ACC112 (cell line): ENCODE measurements around the gene DAZL.

Experiments used
- H2AFZ ChIP-seq: fragments of 200-600 bp; sonication (generic); one replicate; pipeline ENCODE4 v1.6.0; 2017; ENCODE audit warnings: antibody characterized with exemption, low read length; ENCODE audit not compliant: unreplicated experiment
- H3K27ac ChIP-seq: fragments of 200-600 bp; sonication (generic); 2 replicates; pipeline ENCODE4 v1.5.1; 2014; ENCODE audit warnings: low read depth, mild to moderate bottlenecking, antibody characterized with exemption, low read length, moderate library complexity
- H3K27me3 ChIP-seq: fragments of 200-600 bp; sonication (generic); 2 replicates; pipeline ENCODE4 v1.6.1; 2014; ENCODE audit warnings: mild to moderate bottlenecking, antibody characterized with exemption, low read length, moderate library complexity, mixed read lengths; ENCODE audit not compliant: insufficient read depth
- H3K36me3 ChIP-seq: fragments of 200-600 bp; sonication (generic); 2 replicates; pipeline ENCODE4 v1.6.1; 2016; ENCODE audit warnings: mild to moderate bottlenecking, antibody characterized with exemption, low read length, moderate library complexity, mixed read lengths; ENCODE audit not compliant: insufficient read depth
- H3K4me1 ChIP-seq: fragments of 200-600 bp; sonication (generic); one replicate; pipeline ENCODE4 v1.6.1; 2016; ENCODE audit warnings: low read length, mixed read lengths; ENCODE audit not compliant: insufficient read depth, unreplicated experiment, control insufficient read depth
- H3K4me3 ChIP-seq: fragments of 200-600 bp; sonication (generic); 2 replicates; pipeline ENCODE4 v1.5.1; 2014; ENCODE audit warnings: mild to moderate bottlenecking, low read depth, low read length
- H3K79me2 ChIP-seq: fragments of 200-600 bp; sonication (generic); one replicate; pipeline ENCODE4 v1.6.0; 2016; ENCODE audit warnings: low read length; ENCODE audit not compliant: control insufficient read depth, unreplicated experiment, insufficient read depth

DAZL gene

GRCh38 chr3:16614033-16615031 lies 9.1 kb upstream of the DAZL start:
- Histone ChIP-seq H3K79me2 (no peaks in the 10 kb centered on the region), H2AFZ (no peak overlapping the region), H3K4me1 (peaks cover 7% of the 10 kb centered on the region)

DNA sequence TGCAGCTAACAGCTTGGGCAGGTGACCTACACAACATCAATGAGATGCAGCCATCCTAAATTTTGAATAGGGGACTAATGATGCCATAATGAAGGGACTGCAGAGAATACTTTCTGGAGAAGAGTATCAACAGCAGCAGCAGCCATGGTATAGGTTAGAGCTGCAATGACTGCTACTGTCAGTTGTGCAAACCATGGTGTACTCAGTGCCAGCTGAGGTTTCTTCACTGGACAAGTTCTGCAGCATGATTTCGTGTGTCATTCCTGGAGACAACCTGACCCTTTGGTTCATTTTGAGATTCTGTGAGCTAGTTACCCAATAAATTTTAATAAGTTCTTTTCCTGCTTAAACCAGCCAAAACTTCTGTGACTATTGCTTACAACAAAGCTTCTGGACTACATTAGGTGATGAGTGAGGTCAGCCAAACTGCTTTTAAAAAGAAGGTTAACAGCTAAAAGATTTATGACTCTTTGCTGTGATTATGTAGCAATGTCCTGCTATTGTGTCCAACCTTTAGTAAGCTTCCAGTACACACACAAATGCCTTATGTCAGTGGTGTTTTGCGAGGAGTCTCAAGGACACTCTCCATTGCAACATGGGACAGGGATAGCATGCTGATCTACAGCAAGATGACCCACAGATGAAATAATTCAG lies 4.8 kb upstream of the DAZL start:
- Histone ChIP-seq H3K4me3 (no peak overlapping the region), H3K4me1 (no peaks in the 10 kb centered on the region), H3K27me3 (no peaks in the 10 kb centered on the region), H2AFZ (no peak overlapping the region), H3K36me3 (no peaks in the 10 kb centered on the region), H3K27ac (no peak overlapping the region), H3K79me2 (no peaks in the 10 kb centered on the region)

More at GRCh38 chr3:16614033-16615031, 9.1 kb upstream of the DAZL start:
- no peak overlapping the region for H3K4me3 ChIP-seq
- no peak overlapping the region for H3K27ac ChIP-seq
- H3K27me3 ChIP-seq, result no peaks in the 10 kb centered on the region
- no peaks in the 10 kb centered on the region for H3K36me3 ChIP-seq

DNA sequence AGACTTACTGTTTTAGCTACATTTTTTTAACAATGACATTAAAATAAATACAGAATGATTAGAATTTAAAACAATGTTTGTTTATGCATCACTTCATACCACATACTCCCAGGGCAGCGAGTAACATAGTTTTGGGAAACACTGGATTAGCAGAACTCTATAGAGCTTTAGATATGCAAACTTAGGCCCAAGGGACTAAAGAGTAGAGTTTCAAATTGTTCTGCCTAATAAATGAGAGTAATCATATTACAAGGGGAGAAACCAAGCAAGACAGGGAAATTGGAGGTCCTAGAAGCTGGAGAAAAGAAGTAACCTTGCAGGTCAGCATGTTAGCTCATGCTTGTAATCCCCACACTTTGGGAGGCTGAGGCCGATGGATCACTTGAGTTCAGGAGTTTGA lies 3.6 kb upstream of the DAZL start:
- Histone ChIP-seq H2AFZ (no peak overlapping the region), H3K79me2 (no peaks in the 10 kb centered on the region), H3K27me3 (no peaks in the 10 kb centered on the region), H3K27ac (no peak overlapping the region), H3K4me3 (no peak overlapping the region), H3K36me3 (no peaks in the 10 kb centered on the region), H3K4me1 (no peaks in the 10 kb centered on the region)

DNA sequence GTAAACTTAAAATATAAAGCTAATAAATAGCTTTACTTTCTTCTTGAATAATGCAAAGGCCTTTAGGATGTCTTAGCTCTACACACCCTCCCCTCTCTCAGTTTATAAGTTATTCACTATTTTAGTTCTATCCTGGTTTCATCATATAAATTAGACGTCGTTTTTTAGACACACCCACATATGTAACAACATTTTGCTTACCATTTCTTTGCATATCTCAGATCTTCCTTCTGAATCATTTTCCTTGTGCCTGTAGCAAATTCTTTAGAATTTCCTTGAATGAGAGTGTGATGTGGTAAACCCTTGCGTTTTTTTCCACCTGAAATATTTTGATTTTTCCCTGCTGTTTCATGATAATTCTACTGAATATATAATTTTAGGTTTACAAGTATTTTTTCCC lies 2.5 kb upstream of the DAZL start:
- no peaks in the 10 kb centered on the region for H3K27me3 ChIP-seq
- no peak overlapping the region for H3K27ac ChIP-seq
- H3K4me1 ChIP-seq, result no peaks in the 10 kb centered on the region
- H3K36me3 ChIP-seq, result no peaks in the 10 kb centered on the region
- no peaks in the 10 kb centered on the region for H3K79me2 ChIP-seq
- no peak overlapping the region for H2AFZ ChIP-seq
- H3K4me3 ChIP-seq, result no peak overlapping the region

DNA sequence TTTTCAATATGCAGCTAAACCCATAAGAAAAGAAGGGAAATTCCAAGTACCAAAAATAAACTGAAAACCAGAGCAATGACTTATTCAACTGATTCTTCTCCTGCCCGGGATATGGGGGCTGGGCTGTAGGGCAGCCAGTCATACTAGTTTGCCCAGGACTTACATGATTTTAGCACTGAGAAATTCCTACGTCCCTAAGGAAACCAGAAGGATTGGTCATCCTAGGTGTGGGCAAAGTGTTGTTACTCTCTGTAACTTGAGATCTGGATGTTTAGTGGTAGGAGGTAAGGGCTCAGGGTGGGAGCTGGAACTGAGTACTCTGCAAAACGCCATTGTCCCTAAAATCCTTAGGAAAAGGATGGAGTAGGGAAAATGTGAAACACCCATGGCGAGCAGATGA lies 1.2 kb upstream of the DAZL start:
- Histone ChIP-seq H3K27ac (no peak overlapping the region), H3K4me3 (no peak overlapping the region), H2AFZ (no peak overlapping the region), H3K79me2 (no peaks in the 10 kb centered on the region), H3K27me3 (no peaks in the 10 kb centered on the region), H3K4me1 (no peaks in the 10 kb centered on the region), H3K36me3 (no peaks in the 10 kb centered on the region)

DNA sequence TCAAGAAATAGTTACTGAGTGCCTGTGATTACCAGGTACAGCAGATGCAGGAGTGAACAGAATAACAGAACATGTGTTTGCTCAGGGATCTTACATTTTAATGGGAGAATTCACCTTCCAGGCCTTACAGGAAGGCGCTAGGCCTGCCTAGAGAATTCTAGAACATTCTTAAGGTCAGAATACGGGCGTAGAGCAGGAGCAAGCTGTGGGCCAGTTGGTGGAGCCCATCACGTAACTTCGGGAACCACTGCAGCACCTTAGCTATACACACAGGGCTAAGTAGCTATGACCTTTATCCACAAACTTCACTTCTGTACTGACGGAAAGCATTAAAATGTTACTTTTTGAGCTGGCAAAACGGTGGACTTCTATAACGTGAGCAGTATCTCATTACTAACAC lies 743 bp upstream of the DAZL start:
- no peaks in the 10 kb centered on the region for H3K4me1 ChIP-seq
- no peaks in the 10 kb centered on the region for H3K79me2 ChIP-seq
- H3K27me3 ChIP-seq, result no peaks in the 10 kb centered on the region
- H3K27ac ChIP-seq, result no peak overlapping the region
- H2AFZ ChIP-seq, result no peak overlapping the region
- no peak overlapping the region for H3K4me3 ChIP-seq
- no peaks in the 10 kb centered on the region for H3K36me3 ChIP-seq

DNA sequence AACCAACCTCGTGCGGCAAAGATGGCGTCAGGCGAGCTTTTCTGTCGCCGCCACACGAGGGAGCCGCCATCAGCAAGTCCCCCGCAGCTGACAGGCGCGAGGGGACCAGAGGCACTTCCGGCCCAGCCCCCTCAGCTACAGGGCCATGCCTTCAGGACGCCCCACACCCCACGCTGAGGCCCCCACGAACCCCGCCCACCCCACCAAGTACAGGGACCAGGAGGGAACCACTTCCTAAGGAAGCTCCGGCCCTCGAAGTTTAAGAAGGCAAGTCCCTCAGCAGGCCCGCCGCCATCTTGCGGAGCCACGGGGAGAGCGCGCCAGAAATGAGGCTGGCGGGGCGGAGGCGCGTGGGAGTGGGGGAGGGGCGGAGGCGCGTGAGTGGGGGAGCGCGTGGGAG lies 790 bp downstream of the DAZL start:
- no peak overlapping the region for H2AFZ ChIP-seq
- no peaks in the 10 kb centered on the region for H3K27me3 ChIP-seq
- no peaks in the 10 kb centered on the region for H3K36me3 ChIP-seq
- H3K4me3 ChIP-seq, result no peak overlapping the region
- H3K79me2 ChIP-seq, result no peaks in the 10 kb centered on the region
- H3K4me1 ChIP-seq, result no peaks in the 10 kb centered on the region
- no peak overlapping the region for H3K27ac ChIP-seq

DNA sequence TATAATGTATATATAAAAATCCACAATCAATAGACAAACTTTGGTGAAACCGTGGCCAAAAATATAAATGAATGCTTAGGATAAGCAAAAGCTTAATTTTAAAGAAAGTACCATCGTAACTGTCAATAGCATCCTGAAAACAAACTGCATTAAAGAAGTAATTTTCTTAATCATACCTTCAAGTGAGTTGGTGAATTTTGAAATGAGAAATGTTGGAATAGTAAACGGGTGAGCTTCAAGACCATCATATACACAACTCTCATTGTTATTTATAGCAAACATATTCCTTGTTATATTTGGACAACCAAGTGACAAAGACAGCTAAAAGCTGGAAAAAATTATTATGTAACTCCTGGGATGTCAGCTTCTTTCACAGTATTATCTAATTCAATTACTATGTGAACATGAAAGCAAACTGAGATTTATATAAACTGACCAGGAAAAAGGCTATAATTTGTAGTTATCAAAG lies 3.7 kb downstream of the DAZL start:
- Histone ChIP-seq H3K27me3 (no peaks in the 10 kb centered on the region), H3K27ac (no peak overlapping the region), H3K79me2 (no peaks in the 10 kb centered on the region)

DNA sequence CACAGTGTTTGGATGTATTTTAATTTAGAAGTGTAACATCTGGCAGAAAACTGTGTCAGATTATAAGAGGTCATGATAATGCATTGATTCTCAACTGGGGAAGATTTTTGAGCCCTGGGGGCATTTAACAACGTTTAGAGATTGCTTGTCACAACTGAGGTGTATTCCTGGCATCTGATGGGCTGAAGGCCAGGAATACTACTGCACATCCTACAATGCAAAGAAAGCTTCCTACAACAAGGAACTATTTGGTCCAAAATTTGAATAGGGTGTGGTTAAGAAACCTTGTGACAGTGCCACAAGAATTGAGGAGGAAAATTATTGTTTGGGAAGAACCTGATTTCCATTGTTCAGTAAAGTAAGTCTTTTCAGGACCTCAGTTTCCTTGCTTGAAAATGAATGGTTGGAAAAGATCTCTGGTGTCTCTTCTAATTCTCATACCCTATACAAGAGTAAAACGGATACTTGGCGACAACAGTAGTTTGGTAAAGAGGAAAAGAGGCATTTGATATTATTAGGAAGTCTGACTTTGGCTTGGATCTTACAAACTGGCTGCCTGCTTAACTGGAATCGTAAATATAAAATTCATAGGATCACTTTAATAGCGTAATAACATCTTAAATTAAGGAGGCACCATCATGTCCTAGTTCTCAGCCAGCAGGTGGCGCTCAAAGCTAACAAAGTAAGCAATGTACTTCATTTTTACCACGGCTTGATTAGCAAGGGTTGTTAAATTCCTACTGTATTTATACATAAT lies 4.3 kb downstream of the DAZL start:
- Histone ChIP-seq H3K36me3 (no peaks in the 10 kb centered on the region), H3K4me3 (no peak overlapping the region), H3K79me2 (no peaks in the 10 kb centered on the region), H3K27me3 (no peaks in the 10 kb centered on the region), H3K27ac (no peak overlapping the region), H3K4me1 (no peaks in the 10 kb centered on the region), H2AFZ (peak overlapping the region; percentile 80)

More for the DNA sequence above, 3.7 kb downstream of the DAZL start:
- no peaks in the 10 kb centered on the region for H3K4me1 ChIP-seq
- no peak overlapping the region for H3K4me3 ChIP-seq
- H3K36me3 ChIP-seq, result no peaks in the 10 kb centered on the region
- H2AFZ ChIP-seq, result no peak overlapping the region

DNA sequence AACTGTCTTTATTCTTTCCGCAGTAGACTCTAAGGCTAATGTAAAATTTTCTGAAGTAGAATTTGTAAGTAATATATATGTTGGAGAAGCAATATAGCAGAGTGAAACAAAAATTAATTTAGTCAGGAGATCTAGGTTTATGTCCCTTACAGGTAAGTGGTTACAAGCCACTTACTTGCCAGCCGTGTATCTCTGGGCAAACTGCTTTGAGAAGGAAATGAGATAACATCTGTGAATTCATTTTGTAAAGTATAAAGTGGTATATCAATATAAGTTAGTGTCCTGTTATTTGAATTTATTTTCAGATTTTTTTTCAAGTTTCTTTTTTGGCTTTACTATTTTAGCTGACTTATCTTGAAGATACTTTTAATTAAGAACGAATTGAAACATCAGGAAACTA lies 5.5 kb downstream of the DAZL start:
- no peaks in the 10 kb centered on the region for H3K79me2 ChIP-seq

More for the DNA sequence above, 5.5 kb downstream of the DAZL start:
- no peak overlapping the region for H3K27ac ChIP-seq
- H3K4me3 ChIP-seq, result no peak overlapping the region
- H2AFZ ChIP-seq, result no peak overlapping the region
- H3K4me1 ChIP-seq, result no peaks in the 10 kb centered on the region
- no peaks in the 10 kb centered on the region for H3K36me3 ChIP-seq
- no peaks in the 10 kb centered on the region for H3K27me3 ChIP-seq
